GM23338 (cell line): ENCODE data around the gene B4GALT6. TPM values are rescaled to one million over a fixed set of nuclear protein-coding genes. Genes with fewer than 3 reads are reported as not detected.

Experiments used
- ATAC-seq: fragments of 200-7000 bp; cut with Tn5 transposase; 3 replicates; pipeline ENCODE4 v1.9.1; 2020
- DNase-seq: peaks from one replicate; pipeline ENCODE4 v3.0.0-alpha.2; 2015; ENCODE audit warnings: low spot score
- H2AFZ ChIP-seq: fragments of 200-600 bp; sonication (generic); 2 replicates; pipeline ENCODE4 v1.8.0; 2016; ENCODE audit warnings: antibody characterized with exemption, mild to moderate bottlenecking, moderate library complexity
- H3F3A ChIP-seq: fragments of 200-600 bp; sonication (generic); replicated peaks from 2 replicates; pipeline ENCODE4 v1.8.0; 2017; ENCODE audit warnings: antibody characterized with exemption, mixed run types, low read depth
- H3K27ac ChIP-seq: fragments of 200-600 bp; sonication (generic); 2 replicates; pipeline ENCODE4 v1.6.1; 2016; ENCODE audit warnings: low read depth
- H3K27me3 ChIP-seq: fragments of 200-600 bp; sonication (generic); 2 replicates; pipeline ENCODE4 v1.8.0; 2016; ENCODE audit warnings: mild to moderate bottlenecking, mixed run types, moderate library complexity; ENCODE audit not compliant: insufficient read depth
- H3K36me3 ChIP-seq: fragments of 200-600 bp; sonication (generic); 2 replicates; pipeline ENCODE4 v1.8.0; 2016; ENCODE audit warnings: mild to moderate bottlenecking; ENCODE audit not compliant: insufficient read depth
- H3K4me1 ChIP-seq: fragments of 200-600 bp; sonication (generic); 2 replicates; pipeline ENCODE4 v1.8.0; 2016; ENCODE audit warnings: mild to moderate bottlenecking, moderate library complexity; ENCODE audit not compliant: insufficient read depth
- H3K4me2 ChIP-seq: fragments of 200-600 bp; sonication (generic); 2 replicates; pipeline ENCODE4 v1.7.1; 2017; ENCODE audit warnings: mixed run types
- H3K4me3 ChIP-seq: fragments of 200-600 bp; sonication (generic); 2 replicates; pipeline ENCODE4 v1.6.1; 2016; ENCODE audit warnings: mixed run types
- H3K79me2 ChIP-seq: fragments of 200-600 bp; sonication (generic); replicated peaks from 2 replicates; pipeline ENCODE4 v1.8.0; 2017; ENCODE audit warnings: mild to moderate bottlenecking; ENCODE audit not compliant: insufficient read depth
- H3K9me2 ChIP-seq: fragments of 200-600 bp; sonication (generic); 2 replicates; pipeline ENCODE4 v1.8.0; 2017; ENCODE audit not compliant: insufficient read depth
- H4K20me1 ChIP-seq: fragments of 200-600 bp; sonication (generic); replicated peaks from 2 replicates; pipeline ENCODE4 v1.8.0; 2017; ENCODE audit warnings: mild to moderate bottlenecking; ENCODE audit not compliant: insufficient read depth
- H3K27ac Mint-ChIP-seq: 2 replicates; pipeline ENCODE4 v1.8.0; 2020; ENCODE audit warnings: inconsistent platforms, mild to moderate bottlenecking, moderate library complexity, mixed read lengths
- H3K27me3 Mint-ChIP-seq: 3 replicates; pipeline ENCODE4 v1.8.0; 2022; ENCODE audit warnings: low read depth, mild to moderate bottlenecking, moderate library complexity, mixed read lengths, inconsistent platforms; ENCODE audit not compliant: insufficient read depth, poor library complexity
- H3K36me3 Mint-ChIP-seq: 3 replicates; pipeline ENCODE4 v1.8.0; 2021; ENCODE audit warnings: low read depth, mild to moderate bottlenecking, inconsistent platforms, moderate library complexity, mixed read lengths
- H3K4me1 Mint-ChIP-seq: 3 replicates; pipeline ENCODE4 v1.8.0; 2020; ENCODE audit warnings: mild to moderate bottlenecking, inconsistent platforms, mixed read lengths
- H3K4me3 Mint-ChIP-seq: 3 replicates; pipeline ENCODE4 v1.8.0; 2021; ENCODE audit warnings: moderate library complexity, mild to moderate bottlenecking, inconsistent platforms, mixed read lengths
- H3K9me3 Mint-ChIP-seq: 3 replicates; pipeline ENCODE4 v1.8.0; 2020; ENCODE audit warnings: moderate library complexity, mild to moderate bottlenecking, inconsistent platforms, mixed read lengths
- CREB1 ChIP-seq: fragments of 250-450 bp; sonication (Bioruptor Pico); IDR thresholded peaks from 2 replicates; pipeline ENCODE4 v1.5.0; 2020; ENCODE audit warnings: low read depth, mild to moderate bottlenecking, moderate library complexity
- EZH2 ChIP-seq: fragments of 200-600 bp; sonication (generic); IDR thresholded peaks from one replicate; pipeline ENCODE4 v1.8.0; 2017; ENCODE audit warnings: antibody characterized with exemption, mild to moderate bottlenecking, low read depth; ENCODE audit not compliant: unreplicated experiment
- EZH2phosphoT487 ChIP-seq: fragments of 200-600 bp; sonication (generic); IDR thresholded peaks from one replicate; pipeline ENCODE4 v1.8.1; 2018; ENCODE audit warnings: antibody characterized with exemption; ENCODE audit not compliant: unreplicated experiment
- JUNB ChIP-seq: IDR thresholded peaks from one replicate; pipeline ENCODE4 v1.6.1; 2016; ENCODE audit warnings: antibody characterized with exemption; ENCODE audit not compliant: unreplicated experiment
- NANOG ChIP-seq: IDR thresholded peaks from 2 replicates; pipeline ENCODE4 v1.6.1; 2016; ENCODE audit warnings: antibody characterized with exemption, borderline replicate concordance
- POLR2AphosphoS5 ChIP-seq: IDR thresholded peaks from 2 replicates; pipeline ENCODE4 v1.6.1; 2016; ENCODE audit warnings: antibody characterized with exemption, low read depth
- STAT1 ChIP-seq: IDR thresholded peaks from one replicate; pipeline ENCODE4 v1.6.1; 2016; ENCODE audit warnings: antibody characterized with exemption; ENCODE audit not compliant: unreplicated experiment
- ZNF114 ChIP-seq: fragments of 250-450 bp; sonication (Bioruptor Pico); IDR thresholded peaks from 2 replicates; pipeline ENCODE4 v1.5.0; 2020; ENCODE audit warnings: mild to moderate bottlenecking, moderate library complexity
- ZNF331 ChIP-seq: fragments of 250-450 bp; sonication (Bioruptor Pico); IDR thresholded peaks from 2 replicates; pipeline ENCODE4 v1.5.0; 2020; ENCODE audit warnings: low read depth, mild to moderate bottlenecking, moderate library complexity
- polyA plus RNA-seq: library from polyadenylated mRNA; unstranded; fragments of >200 nt; fragmentation: Nextera tagmentation; extraction: Ambion mirVana; gene quantifications from 2 replicates; pipeline ENCODE4 v1.2.1, GENCODE V29; 2016
- total RNA-seq: library from RNA; depleted of rRNA; stranded (reverse); fragments of >200 nt; shearing (Covaris generic); gene quantifications from 2 replicates; pipeline ENCODE4 v1.2.3, GENCODE V29; 2014
- TF ChIP-seq, protein P1 (sequence below): IDR thresholded peaks from 2 replicates; pipeline ENCODE4 v1.6.1; 2016; ENCODE audit warnings: antibody characterized with exemption
- TF ChIP-seq, protein P2 (sequence below): fragments of 250-450 bp; sonication (Bioruptor Pico); IDR thresholded peaks from 2 replicates; pipeline ENCODE4 v1.5.0; 2020; ENCODE audit warnings: mild to moderate bottlenecking, moderate library complexity
- TF ChIP-seq, protein P3 (sequence below), 2 experiments: fragments of 200-600 bp in 1 of 2; sonication (generic) in 1 of 2; conservative IDR thresholded peaks; 2 replicates each; pipeline versions ENCODE4 v1.5.1 to v1.6.1; 2016 to 2017; ENCODE audit warnings: antibody characterized with exemption in 2 of 2, low read depth in 2 of 2, mild to moderate bottlenecking in 2 of 2, moderate library complexity in 1 of 2
- TF ChIP-seq, protein P4 (sequence below): IDR thresholded peaks from one replicate; pipeline ENCODE4 v1.6.1; 2018; ENCODE audit warnings: antibody characterized with exemption; ENCODE audit not compliant: unreplicated experiment

Gene B4GALT6
- total and polyA plus RNA-seq, 2 experiments from 2014 or later: 14.8 to 33.8 TPM

DNA sequence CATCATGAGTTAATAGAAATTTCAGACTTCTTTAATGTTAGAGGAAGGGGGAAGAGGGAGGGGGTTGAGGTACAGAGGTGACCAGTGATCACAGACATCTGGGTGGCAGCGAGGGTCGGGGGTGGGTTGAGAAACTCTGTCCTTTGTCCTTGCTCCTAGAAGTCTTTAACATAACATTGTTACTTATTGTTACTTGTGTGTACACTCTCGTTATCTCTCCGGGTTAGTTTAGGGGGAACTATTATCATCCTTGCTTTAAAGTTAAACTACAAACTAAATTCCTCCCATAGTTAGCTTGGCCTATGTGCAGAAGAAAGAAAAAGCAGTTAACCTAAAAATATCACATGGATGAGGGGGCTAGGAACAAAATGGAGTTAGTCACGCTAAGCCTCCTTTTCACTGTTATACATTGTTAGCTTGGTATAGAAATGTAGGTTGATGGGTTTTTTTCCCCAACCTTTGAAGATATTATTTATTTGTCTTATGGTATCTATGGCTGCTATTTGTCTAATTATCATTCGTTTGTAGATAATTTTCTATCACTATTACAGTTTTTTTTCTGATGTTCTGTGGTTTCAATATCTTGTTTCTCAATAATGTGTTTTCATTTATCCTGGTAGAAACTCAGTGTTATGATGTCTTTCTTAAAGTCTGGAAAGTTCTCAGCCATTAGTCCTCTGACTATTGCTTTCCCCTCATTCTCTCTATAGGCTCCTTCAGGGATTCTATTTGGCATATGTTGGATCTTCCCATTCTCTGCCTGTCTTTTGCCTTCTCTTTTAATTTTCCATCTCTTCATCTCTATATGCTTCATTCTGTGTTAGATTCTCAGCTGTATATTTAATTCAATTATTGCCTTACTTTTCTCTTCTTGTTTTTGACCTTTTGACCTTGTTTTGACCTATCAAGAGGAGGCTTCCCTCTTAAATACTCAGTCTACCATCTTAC is 13.2 kb upstream of the B4GALT6 start:
- Mint-ChIP-seq H3K27ac (no peak overlapping the region), H3K4me1 (peaks cover 20% of the 10 kb centered on the region), H3K9me3 (peaks cover 14% of the 10 kb centered on the region), H3K36me3 (peaks cover 12% of the 10 kb centered on the region), H3K4me3 (no peak overlapping the region), H3K27me3 (peaks cover 6% of the 10 kb centered on the region)
- Histone ChIP-seq H4K20me1 (no peaks in the 10 kb centered on the region), H3K27ac (no peak overlapping the region), H3K4me3 (no peak overlapping the region), H2AFZ (no peak overlapping the region), H3K79me2 (no peaks in the 10 kb centered on the region), H3K4me1 (peaks cover 21% of the 10 kb centered on the region), H3F3A (no peaks in the 10 kb centered on the region), H3K9me2 (no peaks in the 10 kb centered on the region), H3K36me3 (no peaks in the 10 kb centered on the region), H3K27me3 (no peaks in the 10 kb centered on the region), H3K4me2 (no peak overlapping the region)
- TF ChIP-seq, protein P1, sequence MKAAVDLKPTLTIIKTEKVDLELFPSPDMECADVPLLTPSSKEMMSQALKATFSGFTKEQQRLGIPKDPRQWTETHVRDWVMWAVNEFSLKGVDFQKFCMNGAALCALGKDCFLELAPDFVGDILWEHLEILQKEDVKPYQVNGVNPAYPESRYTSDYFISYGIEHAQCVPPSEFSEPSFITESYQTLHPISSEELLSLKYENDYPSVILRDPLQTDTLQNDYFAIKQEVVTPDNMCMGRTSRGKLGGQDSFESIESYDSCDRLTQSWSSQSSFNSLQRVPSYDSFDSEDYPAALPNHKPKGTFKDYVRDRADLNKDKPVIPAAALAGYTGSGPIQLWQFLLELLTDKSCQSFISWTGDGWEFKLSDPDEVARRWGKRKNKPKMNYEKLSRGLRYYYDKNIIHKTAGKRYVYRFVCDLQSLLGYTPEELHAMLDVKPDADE: no peak
- TF ChIP-seq EZH2phosphoT487 (no peak), ZNF331 (CRISPR knock-in tag) (no peak), STAT1 (no peak), CREB1 (CRISPR knock-in tag) (no peak), EZH2 (no peak), POLR2AphosphoS5 (no peak), NANOG (no peak; the same call in 1 of the 2 replicates), JUNB (no peak), ZNF114 (no peak)
- TF ChIP-seq, protein P2, sequence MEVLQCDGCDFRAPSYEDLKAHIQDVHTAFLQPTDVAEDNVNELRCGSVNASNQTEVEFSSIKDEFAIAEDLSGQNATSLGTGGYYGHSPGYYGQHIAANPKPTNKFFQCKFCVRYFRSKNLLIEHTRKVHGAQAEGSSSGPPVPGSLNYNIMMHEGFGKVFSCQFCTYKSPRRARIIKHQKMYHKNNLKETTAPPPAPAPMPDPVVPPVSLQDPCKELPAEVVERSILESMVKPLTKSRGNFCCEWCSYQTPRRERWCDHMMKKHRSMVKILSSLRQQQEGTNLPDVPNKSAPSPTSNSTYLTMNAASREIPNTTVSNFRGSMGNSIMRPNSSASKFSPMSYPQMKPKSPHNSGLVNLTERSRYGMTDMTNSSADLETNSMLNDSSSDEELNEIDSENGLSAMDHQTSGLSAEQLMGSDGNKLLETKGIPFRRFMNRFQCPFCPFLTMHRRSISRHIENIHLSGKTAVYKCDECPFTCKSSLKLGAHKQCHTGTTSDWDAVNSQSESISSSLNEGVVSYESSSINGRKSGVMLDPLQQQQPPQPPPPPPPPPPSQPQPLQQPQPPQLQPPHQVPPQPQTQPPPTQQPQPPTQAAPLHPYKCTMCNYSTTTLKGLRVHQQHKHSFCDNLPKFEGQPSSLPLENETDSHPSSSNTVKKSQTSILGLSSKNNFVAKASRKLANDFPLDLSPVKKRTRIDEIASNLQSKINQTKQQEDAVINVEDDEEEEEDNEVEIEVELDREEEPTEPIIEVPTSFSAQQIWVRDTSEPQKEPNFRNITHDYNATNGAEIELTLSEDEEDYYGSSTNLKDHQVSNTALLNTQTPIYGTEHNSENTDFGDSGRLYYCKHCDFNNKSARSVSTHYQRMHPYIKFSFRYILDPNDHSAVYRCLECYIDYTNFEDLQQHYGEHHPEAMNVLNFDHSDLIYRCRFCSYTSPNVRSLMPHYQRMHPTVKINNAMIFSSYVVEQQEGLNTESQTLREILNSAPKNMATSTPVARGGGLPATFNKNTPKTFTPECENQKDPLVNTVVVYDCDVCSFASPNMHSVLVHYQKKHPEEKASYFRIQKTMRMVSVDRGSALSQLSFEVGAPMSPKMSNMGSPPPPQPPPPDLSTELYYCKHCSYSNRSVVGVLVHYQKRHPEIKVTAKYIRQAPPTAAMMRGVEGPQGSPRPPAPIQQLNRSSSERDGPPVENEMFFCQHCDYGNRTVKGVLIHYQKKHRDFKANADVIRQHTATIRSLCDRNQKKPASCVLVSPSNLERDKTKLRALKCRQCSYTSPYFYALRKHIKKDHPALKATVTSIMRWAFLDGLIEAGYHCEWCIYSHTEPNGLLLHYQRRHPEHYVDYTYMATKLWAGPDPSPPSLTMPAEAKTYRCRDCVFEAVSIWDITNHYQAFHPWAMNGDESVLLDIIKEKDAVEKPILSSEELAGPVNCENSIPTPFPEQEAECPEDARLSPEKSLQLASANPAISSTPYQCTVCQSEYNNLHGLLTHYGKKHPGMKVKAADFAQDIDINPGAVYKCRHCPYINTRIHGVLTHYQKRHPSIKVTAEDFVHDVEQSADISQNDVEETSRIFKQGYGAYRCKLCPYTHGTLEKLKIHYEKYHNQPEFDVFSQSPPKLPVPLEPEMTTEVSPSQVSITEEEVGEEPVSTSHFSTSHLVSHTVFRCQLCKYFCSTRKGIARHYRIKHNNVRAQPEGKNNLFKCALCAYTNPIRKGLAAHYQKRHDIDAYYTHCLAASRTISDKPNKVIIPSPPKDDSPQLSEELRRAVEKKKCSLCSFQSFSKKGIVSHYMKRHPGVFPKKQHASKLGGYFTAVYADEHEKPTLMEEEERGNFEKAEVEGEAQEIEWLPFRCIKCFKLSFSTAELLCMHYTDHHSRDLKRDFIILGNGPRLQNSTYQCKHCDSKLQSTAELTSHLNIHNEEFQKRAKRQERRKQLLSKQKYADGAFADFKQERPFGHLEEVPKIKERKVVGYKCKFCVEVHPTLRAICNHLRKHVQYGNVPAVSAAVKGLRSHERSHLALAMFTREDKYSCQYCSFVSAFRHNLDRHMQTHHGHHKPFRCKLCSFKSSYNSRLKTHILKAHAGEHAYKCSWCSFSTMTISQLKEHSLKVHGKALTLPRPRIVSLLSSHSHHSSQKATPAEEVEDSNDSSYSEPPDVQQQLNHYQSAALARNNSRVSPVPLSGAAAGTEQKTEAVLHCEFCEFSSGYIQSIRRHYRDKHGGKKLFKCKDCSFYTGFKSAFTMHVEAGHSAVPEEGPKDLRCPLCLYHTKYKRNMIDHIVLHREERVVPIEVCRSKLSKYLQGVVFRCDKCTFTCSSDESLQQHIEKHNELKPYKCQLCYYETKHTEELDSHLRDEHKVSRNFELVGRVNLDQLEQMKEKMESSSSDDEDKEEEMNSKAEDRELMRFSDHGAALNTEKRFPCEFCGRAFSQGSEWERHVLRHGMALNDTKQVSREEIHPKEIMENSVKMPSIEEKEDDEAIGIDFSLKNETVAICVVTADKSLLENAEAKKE (CRISPR knock-in tag): no peak
- TF ChIP-seq, protein P3, sequence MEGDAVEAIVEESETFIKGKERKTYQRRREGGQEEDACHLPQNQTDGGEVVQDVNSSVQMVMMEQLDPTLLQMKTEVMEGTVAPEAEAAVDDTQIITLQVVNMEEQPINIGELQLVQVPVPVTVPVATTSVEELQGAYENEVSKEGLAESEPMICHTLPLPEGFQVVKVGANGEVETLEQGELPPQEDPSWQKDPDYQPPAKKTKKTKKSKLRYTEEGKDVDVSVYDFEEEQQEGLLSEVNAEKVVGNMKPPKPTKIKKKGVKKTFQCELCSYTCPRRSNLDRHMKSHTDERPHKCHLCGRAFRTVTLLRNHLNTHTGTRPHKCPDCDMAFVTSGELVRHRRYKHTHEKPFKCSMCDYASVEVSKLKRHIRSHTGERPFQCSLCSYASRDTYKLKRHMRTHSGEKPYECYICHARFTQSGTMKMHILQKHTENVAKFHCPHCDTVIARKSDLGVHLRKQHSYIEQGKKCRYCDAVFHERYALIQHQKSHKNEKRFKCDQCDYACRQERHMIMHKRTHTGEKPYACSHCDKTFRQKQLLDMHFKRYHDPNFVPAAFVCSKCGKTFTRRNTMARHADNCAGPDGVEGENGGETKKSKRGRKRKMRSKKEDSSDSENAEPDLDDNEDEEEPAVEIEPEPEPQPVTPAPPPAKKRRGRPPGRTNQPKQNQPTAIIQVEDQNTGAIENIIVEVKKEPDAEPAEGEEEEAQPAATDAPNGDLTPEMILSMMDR (conservative IDR thresholded peaks at IDR 0.05; ENCODE audit: low read depth in 2 of 2): no peak
- TF ChIP-seq, protein P4, sequence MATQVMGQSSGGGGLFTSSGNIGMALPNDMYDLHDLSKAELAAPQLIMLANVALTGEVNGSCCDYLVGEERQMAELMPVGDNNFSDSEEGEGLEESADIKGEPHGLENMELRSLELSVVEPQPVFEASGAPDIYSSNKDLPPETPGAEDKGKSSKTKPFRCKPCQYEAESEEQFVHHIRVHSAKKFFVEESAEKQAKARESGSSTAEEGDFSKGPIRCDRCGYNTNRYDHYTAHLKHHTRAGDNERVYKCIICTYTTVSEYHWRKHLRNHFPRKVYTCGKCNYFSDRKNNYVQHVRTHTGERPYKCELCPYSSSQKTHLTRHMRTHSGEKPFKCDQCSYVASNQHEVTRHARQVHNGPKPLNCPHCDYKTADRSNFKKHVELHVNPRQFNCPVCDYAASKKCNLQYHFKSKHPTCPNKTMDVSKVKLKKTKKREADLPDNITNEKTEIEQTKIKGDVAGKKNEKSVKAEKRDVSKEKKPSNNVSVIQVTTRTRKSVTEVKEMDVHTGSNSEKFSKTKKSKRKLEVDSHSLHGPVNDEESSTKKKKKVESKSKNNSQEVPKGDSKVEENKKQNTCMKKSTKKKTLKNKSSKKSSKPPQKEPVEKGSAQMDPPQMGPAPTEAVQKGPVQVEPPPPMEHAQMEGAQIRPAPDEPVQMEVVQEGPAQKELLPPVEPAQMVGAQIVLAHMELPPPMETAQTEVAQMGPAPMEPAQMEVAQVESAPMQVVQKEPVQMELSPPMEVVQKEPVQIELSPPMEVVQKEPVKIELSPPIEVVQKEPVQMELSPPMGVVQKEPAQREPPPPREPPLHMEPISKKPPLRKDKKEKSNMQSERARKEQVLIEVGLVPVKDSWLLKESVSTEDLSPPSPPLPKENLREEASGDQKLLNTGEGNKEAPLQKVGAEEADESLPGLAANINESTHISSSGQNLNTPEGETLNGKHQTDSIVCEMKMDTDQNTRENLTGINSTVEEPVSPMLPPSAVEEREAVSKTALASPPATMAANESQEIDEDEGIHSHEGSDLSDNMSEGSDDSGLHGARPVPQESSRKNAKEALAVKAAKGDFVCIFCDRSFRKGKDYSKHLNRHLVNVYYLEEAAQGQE: no peak
- ATAC-seq (no peak), DNase-seq (no peak)
